NCI-H1105 (cell line): ENCODE data around the gene EIPR1.
"Not testable (repeated sequence)": the region's sequence is repeated elsewhere in the genome, so short reads cannot be mapped to it uniquely, and the experiment has no call there.

Experiments used
- DNase-seq: peaks from one replicate; lab custom pipeline; 2025; lab: John Stamatoyannopoulos, UW

The EIPR1 gene

DNA sequence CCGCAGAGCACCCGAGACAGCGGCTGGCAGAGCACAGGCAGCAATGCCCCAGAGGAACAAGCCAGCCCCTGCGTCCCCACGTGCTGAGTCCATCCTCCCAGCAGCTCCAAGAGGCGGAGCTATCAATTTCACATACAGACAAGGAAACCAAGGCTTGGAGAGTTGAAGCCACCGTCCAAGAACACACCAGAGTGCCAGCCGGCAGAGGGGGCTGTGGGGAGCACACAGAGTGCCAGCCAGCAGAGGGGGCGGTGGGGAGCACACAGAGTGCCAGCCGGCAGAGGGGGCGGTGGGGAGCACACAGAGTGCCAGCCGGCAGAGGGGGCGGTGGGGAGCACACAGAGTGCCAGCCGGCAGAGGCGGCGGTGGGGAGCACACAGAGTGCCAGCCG, 91.0 kb downstream of the EIPR1 start:
- DNase-seq = not testable (repeated sequence)

DNA sequence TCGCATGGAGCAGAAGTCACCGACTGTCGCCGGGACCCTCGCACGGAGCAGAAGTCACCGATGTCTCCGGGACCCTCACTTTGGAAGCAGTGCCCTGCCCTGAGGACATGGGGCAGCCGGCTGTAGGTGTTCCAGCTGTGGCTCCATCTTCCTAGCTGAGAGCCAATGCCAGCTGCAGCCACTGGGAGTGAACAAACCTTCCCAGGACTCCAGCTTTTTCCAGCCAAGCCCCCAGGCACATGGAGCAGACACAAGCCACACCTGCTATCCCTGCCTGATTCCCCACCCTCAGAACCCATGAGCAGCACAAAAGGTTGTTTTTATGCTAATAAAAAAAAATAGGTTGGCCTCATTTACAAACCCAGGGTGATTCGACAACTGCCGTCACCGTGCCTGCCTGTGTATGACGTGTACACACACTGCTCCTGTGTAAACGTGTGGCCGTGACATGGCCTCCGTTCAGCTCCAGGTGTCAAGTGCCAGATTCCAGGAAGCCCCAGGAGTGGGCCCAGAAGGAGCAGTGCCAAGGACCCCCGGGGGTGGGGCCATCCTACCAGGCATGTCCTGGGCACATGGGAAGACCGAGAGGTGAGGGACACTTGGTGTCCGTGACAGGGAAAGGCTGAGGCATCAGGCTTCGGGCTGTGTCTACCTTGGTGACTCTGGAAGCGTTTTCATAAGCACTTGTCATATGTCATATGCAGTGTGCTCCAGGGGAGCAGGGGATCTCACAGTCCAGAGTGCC, 91.5 kb downstream of the EIPR1 start:
- no peak for DNase-seq

DNA sequence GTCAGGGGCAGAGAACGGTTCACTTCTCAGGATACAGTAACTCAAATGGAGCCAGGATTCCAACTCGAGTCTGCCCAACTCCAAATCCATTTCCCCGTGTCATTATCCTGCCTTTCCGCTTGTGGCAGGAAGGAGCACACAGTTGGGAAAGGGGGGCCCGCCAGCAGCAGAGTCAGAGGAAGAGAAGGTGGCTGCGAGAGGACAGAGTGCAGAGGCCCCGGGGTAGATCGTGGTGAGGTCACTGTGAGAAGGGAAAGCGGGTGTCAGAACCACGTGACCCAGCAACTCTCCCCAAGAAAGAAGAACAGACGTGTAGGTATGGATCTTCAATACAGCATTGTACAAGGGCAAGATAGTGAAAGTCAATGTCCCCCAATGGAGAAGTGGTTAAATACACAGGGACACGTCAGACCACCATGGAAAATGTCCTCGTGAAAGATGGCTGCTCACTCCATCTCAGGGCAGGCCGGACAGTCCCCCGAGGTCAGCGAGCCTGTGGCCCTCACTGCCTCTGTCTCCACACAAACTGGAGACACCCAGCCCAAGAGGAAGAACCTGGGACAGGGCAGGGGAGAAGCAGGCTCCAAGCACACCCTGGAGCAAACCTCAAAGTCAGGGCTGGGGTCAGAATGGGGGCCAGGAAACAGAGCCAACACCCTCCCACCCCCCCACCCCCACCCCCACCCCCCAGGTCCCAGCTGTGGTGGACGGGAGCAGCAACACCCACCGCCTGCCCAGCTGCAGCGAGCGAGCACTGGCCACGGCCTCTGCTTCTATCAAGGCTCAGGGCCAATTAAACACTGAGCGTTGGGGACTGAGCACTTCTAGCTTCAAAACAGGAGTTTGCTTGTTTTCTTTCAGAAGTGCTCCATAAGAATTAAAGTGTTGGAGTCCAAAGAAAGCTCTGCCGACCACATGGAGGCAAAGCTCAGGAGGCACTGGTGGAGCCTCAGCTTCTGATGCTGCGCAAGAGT, 92.7 kb downstream of the EIPR1 start:
- no peak for DNase-seq

DNA sequence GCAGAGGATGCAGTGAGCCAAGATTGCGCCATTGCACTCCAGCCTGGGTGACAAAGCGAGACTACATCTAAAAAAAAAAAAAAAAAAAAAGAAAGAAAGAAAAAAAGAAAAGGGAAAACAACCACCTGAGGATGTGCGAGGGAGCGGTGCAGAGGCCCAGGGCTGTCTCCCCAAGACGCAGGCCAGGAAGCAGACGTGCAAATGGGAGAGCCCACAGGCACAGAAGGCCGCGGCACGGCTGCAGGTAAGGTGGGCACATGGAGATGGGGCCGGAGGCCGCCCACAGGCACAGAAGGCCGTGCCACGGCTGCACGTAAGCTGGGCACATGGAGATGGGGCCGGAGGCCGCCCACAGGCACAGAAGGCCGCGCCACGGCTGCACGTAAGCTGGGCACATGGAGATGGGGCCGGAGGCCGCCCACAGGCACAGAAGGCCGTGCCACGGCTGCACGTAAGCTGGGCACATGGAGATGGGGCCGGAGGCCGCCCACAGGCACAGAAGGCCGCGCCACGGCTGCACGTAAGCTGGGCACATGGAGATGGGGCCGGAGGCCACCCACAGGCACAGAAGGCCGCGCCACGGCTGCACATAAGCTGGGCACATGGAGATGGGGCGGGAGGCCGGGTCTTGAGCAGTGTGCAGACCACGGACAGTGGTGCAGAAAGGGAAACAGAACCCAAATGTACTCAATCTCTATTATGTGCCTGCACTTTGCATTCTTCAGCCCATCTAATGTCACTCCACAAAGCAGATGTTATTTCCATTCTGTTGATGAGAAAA, 93.6 kb downstream of the EIPR1 start:
- not testable (repeated sequence) for DNase-seq

DNA sequence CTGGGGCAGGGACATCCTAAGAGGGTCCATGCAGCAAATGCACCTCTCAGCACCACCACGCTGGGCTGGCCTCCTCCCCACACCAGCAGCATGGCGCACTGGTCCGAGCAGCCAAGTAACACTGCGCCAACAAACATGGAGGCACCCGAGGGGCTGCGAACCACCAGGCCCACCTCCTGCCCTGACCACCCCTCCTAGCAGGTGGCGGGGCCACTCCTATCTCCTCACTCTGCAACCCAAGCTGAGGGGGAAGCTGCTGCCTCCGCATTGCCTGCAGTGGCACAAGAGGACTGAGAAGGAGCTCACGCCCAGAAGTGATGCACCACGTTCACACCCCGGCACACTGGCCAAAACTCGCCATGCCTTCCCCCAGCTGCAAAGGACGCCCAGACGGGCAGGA, 94.4 kb downstream of the EIPR1 start:
- DNase-seq = no peak

DNA sequence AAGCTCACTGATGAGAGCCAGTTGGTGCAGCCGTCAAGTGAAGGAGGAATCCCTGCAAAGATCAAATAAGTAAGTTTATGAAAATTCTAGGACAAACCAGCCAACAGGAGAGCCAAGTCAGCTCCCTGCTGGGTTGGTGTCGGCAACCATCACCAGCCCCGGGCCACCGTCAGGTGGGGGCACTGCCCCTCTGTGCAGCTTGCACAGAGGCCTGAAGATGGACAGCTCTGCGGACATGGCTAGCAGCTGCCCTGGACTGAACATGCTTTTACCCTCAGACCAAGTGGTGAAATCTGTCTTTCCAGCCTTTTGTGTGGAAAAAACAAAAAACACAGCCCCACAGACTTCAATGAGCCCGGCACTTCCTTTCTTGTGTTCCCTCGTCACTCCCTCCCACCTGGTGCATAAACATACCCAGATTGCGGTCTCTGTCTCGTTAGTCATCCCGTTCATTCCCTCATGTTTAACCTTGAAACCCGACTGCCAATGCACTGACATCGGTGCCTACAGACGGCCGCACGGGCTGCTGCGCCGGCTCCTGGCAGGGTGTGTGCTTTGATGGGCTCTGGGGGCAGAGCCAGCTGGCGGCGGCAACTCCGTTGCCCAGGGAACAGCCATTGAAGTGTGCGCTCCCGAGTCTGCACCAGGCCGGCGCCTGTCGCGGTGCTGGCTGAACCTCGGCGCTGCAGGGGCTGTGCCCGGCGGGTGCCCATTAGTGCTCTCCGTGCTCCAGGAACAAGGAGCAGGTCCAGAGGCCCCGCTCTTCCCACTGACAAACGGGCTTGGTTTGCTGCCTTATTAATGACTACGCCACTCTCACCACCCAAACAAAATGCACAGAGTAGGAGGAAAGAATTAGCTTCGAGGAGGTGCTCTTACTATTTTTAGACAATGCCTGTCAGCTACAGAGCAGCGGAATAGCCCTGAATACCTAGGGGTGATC, 95.3 kb downstream of the EIPR1 start:
- DNase-seq = peak; percentile 85

DNA sequence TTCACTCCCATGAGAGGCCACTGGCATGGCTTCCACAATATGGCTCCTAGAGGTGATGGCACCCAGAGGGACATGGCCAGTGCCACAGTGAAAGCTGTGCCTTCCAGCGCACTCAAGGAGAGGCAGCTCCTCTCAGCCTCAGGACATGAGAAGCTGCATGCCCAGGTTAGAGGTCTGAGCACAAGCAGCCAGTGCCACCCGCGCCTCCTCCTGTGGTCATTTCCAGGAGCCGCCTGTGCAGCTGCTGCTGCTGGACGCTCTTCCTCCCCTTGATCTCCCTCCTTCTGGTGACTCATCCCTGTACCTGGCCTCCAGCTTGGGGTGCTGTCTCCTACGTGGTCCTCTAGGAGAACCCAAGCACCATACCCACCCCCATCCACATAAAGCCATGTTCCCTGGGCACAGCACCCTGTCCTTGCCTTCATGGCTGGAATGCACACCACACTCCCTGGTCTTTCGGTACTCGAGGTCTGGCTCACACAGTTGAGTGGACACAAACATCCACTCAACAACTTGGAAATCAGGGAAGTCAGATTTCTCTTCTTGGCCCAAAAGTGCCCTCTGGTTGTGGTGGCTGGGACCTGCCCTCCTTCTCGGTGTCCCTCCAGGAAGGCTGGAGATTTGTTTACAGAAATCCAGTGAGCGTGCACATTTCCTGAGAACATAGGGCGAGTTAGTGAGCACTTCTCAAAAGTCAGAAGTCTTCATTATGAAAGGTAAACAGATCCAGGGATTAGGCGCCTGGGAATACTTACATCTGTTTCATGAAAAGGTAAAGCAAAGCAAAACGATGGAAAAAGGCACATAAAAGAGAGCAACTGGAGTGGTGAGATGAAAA, 96.7 kb downstream of the EIPR1 start:
- DNase-seq = no peak

DNA sequence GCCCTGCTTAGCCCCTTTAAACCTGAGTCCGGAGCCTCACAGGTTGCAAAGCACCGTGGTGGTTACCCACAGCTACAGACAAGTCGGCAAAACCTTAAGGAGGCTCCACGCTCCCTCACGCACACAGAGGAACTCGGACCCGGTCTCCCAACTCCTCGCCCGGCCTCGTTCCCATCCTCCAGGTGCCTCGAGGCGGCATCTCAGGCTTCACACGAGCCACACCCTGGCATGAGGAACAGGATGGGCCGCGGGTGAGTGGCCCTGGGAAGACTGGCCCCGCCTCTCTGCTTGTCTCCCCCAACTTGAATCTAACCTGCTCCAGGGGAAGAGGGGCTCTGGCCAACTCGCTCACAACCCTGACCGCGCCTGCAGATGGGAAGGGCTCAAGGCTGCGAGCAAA, 97.4 kb downstream of the EIPR1 start:
- no peak for DNase-seq

DNA sequence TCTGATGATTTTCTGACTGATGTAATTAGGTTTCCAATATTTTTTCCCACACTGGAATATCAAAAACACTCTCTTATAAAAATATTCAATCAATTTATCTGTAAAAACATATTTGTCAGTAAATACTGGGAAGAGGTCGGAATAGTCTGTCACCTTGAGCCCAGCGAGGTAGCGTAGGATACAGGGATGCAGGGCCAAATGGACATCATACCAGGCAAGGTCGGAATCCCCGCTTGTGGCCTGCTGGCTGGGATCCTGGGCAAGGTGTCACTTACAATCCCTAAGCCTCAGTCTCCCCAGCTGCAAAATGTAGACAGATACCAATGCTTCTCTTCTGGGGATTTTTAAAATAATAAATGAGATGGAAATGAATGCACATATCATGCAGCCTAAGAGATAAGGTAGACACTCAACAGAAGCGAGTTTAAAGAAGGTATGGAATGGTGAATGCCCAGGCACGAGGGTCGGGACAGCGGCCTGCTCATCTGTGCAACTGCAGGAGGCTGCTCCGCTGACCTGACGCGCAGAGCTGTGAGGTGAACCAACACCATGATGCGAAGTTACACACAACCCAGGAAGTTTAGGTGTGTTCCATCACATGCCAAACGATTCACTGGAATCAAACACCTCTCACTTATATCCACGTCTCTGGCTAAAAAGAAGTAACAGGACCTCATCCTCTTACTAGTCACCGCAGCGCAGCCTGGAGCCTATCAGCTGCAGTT, 98.2 kb downstream of the EIPR1 start:
- DNase-seq = no peak

DNA sequence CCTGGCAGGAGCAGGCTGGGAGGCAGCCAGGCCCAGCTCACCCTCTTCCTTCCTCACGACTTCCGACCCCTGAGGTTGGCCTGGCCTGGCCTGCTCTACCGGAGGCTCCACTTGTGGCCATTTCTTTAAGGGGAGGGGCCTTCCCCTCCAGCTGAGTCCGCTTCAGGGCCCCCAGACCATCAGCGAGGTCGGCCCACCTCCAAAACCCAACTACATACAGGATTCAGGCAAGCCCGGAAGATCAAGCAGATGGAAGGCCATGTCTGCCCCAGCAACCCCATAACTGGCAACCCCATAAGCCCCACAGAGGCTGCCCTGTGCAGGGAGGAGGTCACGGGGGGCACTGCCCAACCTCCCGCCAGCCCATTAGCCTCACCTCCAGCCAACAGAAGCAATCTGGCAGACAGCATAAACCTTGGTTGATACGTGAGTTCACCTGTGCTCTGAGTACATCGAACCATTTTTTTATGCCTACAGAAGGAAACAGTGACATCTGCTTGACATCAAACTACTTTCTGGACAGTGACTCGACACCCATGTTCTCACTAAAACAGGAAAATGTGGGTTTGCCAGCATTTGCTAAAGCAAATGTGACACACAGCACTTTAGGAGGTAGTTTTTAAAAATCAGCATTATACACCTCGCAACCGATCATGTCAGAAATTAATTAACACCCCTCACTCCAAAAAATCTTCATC, 98.9 kb downstream of the EIPR1 start:
- DNase-seq = no peak

DNA sequence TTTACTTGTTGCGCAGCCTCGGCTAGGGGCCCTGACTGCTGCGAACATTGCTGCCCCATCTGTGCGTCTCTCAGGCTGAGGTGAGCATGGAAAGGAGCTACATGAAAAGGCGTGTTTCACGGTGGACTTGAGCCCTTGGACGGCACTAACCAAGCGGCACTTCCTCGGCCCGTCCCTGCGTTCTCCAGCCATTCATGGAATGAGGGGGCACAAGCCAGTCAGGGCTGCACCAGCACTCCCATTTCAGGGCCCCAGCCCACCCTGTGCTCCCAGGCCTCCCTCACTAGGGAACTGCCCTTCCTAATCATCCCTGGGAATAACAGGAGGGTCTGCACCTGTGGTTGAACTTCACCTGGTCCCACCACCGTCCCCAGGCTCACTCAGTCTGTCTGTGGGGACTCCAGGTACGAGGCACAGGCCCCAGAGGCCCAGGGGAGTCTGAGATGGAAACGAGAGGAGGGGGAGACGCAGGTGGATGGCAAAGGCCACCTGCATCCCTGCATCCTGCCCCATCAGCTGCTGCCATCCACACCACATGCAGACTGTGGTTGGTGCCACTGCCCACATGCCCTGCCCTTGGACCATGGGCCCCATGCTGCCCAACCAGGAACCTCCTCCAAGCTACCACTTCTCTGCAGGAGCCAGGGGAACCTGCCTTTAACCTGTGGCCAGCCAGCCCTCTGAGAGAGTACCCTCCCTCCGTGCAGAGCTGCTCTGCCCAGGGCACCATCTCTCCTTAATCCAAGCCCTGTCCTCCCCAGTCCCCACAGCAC, 99.7 kb downstream of the EIPR1 start:
- no peak for DNase-seq

DNA sequence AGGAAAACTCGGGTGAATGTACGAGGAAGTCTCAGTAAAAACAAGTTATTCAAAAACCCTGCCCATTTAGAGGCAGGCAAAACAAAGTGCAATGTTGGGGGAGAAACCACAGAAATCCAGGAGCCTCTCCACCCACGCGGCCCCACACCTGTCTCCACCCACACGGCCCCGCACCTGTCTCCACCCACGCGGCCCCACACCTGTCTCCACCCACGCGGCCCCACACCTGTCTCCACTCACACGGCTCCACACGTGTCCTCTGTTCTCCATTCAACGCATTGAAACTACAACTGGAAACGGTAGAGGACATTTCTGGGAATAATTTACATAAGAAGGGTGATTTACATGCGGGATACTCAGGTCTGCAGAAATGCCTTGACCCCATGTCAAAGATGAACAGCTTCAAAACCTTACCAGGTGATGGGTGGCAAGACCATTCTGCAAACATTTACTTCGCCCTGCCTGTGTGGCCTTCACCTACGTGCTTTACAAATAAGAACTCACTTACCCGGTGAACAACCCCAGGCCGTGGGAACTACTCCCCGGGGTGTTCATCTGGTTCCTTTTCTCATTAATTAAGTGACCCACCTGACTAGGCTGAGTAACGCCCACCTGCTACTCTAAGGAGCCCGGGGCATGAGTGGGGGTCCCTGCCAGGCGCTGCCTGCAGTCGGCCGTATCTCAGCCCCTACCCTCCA, 100.4 kb downstream of the EIPR1 start:
- DNase-seq = no peak

DNA sequence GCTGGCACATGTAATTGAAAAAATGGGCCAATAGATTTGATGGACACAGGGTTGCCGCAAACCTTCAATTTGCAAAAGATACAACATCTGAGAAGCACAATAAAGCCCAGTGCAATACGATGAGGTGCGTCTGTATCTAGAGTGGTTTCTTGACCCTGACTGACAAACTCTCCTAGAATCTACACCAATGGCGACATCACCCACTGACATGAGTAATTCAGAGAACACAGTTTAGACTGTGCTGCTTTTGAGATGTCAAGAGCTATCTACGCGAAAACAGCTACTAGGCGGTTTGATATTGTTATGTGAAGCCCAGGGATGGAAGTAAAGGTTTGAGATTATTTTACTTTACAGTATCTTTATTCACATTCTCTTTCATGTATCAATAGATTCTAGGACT, 104.9 kb downstream of the EIPR1 start:
- no peak for DNase-seq

DNA sequence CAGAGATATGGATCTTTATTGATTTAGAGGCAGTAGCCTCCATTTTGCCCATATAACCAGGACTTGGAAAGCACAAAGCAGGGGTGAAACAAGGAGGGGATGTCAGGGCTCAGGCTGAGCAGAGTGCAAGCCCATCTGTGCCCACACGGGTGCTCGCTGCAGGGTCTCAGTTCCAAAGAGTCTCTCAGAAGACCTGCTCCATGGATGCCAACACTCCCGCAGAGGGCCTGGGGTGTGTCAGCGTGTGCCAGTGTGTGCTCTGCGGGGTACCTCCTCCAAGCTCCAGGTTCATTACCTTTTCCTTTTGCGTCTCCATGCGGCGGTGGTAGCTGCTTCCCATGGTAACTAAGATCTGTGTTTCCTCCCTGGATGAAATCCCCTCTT, 107.5 kb downstream of the EIPR1 start:
- no peak for DNase-seq

DNA sequence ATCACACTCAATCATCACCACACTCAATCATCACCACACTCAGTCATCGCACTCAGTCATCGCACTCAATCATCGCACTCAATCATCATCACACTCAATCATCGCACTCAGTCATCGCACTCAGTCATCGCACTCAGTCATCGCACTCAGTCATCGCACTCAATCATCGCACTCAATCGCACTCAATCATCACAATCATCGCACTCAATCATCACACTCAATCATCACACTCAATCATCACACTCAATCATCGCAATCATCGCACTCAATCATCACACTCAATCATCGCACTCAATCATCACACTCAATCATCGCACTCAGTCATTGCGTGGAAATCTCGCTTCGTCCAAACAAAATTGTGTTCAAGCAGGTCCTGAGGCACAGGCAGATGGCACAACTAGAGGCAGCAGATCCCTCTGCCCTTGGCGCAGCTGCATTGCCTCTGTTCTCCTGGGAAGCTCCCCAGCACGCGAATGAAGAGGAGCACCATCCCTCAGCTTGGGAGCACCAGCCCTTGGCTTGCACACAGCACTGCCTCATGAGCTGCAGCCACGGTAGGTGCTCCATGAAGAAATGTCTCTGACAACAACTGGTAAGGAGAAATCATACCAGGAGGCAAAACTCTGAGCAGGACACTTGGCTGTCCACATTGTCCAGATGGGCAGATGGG, 108.1 kb downstream of the EIPR1 start:
- no peak for DNase-seq

DNA sequence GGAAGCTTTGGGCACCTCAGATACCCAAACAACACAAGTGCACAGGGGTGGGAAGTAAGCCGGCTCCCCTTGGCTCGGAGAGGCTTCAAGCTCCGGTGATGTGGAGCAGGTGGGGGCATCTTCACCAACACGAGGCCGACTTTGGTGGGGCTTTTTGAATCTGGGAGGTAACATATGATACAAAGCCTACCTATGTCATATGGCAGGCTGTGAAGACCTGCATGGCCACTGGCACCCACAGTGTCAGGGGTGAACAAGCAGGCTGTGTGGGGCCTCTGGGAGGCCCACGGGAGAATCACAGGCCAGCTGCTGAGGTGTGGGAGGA, 109.0 kb downstream of the EIPR1 start:
- no peak for DNase-seq
